Psoas muscle (tissue), 8 donors: ENCODE measurements around the gene CYB561D1. TPM values are rescaled to one million over a fixed set of nuclear protein-coding genes. Genes with fewer than 3 reads are reported as not detected.

Experiments used
- ATAC-seq, 4 donors: fragments of 200-7000 bp; cut with Tn5 transposase; one replicate each; pipeline ENCODE4 v1.9.1; 2020; ENCODE audit warnings: moderate library complexity in 3 of 4, mild to moderate bottlenecking in 2 of 4
- DNase-seq, 2 donors: peaks; one replicate each; pipeline ENCODE4 v3.0.0-alpha.2; 2020
- H3K27ac ChIP-seq: fragments of 200-600 bp; one replicate; pipeline ENCODE4 v1.8.0; 2022
- H3K27me3 ChIP-seq, 3 donors: fragments of 200-600 bp in 1 of 3; one replicate each; pipeline versions ENCODE4 v1.6.1 to v1.8.0; 2013 to 2022; ENCODE audit warnings: low read length in 2 of 3, mild to moderate bottlenecking in 2 of 3, moderate library complexity in 1 of 3; ENCODE audit not compliant: insufficient read depth in 3 of 3
- H3K36me3 ChIP-seq, 2 donors: fragments of 200-600 bp in 1 of 2; one replicate each; pipeline versions ENCODE4 v1.6.1 to v1.8.0; 2013 to 2022; ENCODE audit warnings: low read depth in 1 of 2, mild to moderate bottlenecking in 1 of 2, moderate library complexity in 1 of 2; ENCODE audit not compliant: insufficient read depth in 1 of 2
- H3K4me1 ChIP-seq: fragments of 200-600 bp; one replicate; pipeline ENCODE4 v1.8.0; 2022
- H3K4me3 ChIP-seq: fragments of 200-600 bp; one replicate; pipeline ENCODE4 v1.8.0; 2022; ENCODE audit warnings: mild to moderate bottlenecking
- H3K9me3 ChIP-seq: fragments of 200-600 bp; one replicate; pipeline ENCODE4 v1.8.0; 2022
- WGBS, 3 donors: extraction: QIAGEN DNeasy Blood & Tissue Kit; methylation state at CpG; one replicate each; pipeline versions ENCODE4 v1.1.6 to v1.1.7; 2013; 5-methylcytosine and 5-hydroxymethylcytosine counted together
- intact Hi-C, 2 donors: fragments of 100-400 bp; cut with DNase I; formaldehyde crosslinking; loops; one replicate each; pipeline versions ENCODE4 v1.11.0 to v1.14.2; 2022
- polyA plus RNA-seq, 3 donors: library from polyadenylated mRNA; stranded (reverse); fragments of 200-250 nt; gene quantifications; one replicate each; pipeline ENCODE4 v1.2.3, GENCODE V29; 2013
- total RNA-seq, 4 donors: library from RNA; stranded (reverse); fragmentation: NEBNext Ultra II Directional in 2 of 4; extraction: Animal tissue kit (Norgen Biotek cat#: 25700) in 2 of 4; gene quantifications; one replicate each; pipeline versions ENCODE4 v1.2.1 to v1.2.4, GENCODE V29; 2021 to 2023
- TF ChIP-seq, protein P1 (sequence below): fragments of 200-600 bp; IDR thresholded peaks from one replicate; pipeline ENCODE4 v1.8.0; 2022; ENCODE audit warnings: antibody characterized with exemption
- donor health status: healthy with polysubstance abuse.
- donor health status: DM: no; HTN: no; CAD: no; lungs with moderate emphysema.
- donor health status: Bipolar disorder and iron deficiency.
- donor health status: healthy.
- donor health status: DM: yes; HTN: yes; CAD: no.
- donor health status: DM: no; HTN: no; CAD: no.
- donor health status: DM: no; HTN: no; CAD: no.
- donor health status: DM: yes; HTN: yes; CAD: no.

Gene CYB561D1
- total and polyA plus RNA-seq, 7 donors, result 1.8 to 15.0 (median 3.5) TPM

DNA sequence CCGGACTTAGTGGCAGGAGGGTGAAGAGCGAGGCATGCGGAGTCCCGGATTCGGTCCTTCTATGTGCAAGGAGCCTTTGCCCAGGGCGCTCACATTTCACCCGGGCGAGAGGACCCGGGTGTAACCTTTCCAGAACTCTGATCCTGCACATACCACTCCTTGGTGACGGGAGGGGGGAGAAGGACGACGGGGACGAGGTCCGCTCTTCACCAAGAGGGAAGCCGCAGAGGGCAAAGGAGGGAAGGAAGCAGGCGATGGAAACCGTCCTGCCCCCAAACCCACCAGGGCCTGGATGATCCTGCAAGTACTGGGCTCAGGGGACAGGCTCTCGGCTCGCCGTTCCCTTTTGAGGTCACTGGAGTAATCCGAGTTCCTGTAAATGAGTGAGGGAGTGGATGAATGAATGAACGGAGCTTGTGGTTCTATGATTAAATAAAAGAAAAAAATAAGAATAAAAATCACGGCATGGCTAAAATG is 26.6 kb upstream of the CYB561D1 start:
- H3K4me1 ChIP-seq, result peaks cover 37% of the 10 kb centered on the region
- 3 to 12% (median 5%) methylated on average over 21 to 23 of the region's 23 CpGs for WGBS, 3 donors
- peak overlapping the region; percentile 87 for H3K4me3 ChIP-seq
- H3K27me3 ChIP-seq, result no peaks in the 10 kb centered on the region
- TF ChIP-seq, protein P1, sequence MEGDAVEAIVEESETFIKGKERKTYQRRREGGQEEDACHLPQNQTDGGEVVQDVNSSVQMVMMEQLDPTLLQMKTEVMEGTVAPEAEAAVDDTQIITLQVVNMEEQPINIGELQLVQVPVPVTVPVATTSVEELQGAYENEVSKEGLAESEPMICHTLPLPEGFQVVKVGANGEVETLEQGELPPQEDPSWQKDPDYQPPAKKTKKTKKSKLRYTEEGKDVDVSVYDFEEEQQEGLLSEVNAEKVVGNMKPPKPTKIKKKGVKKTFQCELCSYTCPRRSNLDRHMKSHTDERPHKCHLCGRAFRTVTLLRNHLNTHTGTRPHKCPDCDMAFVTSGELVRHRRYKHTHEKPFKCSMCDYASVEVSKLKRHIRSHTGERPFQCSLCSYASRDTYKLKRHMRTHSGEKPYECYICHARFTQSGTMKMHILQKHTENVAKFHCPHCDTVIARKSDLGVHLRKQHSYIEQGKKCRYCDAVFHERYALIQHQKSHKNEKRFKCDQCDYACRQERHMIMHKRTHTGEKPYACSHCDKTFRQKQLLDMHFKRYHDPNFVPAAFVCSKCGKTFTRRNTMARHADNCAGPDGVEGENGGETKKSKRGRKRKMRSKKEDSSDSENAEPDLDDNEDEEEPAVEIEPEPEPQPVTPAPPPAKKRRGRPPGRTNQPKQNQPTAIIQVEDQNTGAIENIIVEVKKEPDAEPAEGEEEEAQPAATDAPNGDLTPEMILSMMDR, result no peak
- H3K27ac ChIP-seq, result peak overlapping the region; percentile 97
- intact Hi-C loops, result loop anchor here in 1 of 2 donors (5.0 kb wide), 1 partner anchor 40 kb away; the partner anchor contains the start of gene PSMA5
- H3K9me3 ChIP-seq, result no peaks in the 10 kb centered on the region
- ATAC-seq (peak; percentile 81 to 86 (median 82)), DNase-seq (no peak)
- H3K36me3 ChIP-seq, result no peaks in the 10 kb centered on the region

DNA sequence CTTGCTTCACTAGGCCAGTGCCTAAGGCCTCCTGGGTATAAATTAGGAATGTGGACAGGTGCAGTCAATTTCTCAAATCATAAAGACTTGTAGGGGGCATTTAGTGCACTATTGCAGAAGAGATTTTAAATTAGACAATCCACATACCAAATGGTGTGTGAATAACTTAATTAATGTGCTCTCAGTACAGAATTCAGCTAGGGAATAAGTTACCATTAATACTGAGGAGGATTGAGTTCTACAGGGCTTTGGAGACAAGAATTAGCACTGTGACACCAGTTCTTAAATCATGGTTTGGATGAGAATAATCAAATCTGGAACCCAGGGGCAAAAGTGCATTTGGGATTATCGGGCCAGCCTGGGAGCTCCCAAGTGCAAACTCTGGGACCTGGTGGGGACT is 25.8 kb upstream of the CYB561D1 start:
- DNase-seq, result no peak

DNA sequence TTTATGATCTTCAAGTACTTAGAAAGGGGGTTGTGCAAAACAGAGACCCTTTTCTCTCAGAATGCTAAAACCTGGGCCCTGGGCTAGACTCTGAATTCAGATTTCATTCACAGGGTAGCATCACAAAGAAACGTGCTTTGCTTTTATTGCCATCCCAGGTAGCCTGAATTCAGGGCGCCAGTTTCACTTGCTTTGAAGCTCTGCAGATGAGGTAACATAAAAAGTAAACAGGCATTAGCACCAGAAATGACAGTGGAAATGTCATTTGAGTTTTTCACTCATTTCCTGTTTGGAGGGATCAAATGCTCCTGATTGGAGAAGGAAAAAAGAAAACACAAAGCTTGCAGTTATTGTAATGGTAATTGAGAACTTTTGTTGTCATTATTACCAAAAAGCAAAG is 25.0 kb upstream of the CYB561D1 start:
- no peak for ATAC-seq
- Histone ChIP-seq H3K27me3 (no peaks in the 10 kb centered on the region), H3K27ac (peak overlapping the region; percentile 97), H3K4me3 (peak overlapping the region; percentile 87), H3K36me3 (no peaks in the 10 kb centered on the region), H3K9me3 (no peaks in the 10 kb centered on the region), H3K4me1 (peaks cover 53% of the 10 kb centered on the region)
- WGBS, 3 donors, result 17 to 34% (median 25%) methylated on average over 2 of the region's 2 CpGs
- TF ChIP-seq, protein P1, result no peak
- DNase-seq, result no peak
- intact Hi-C loops, result loop anchor here in 1 of 2 donors (5.0 kb wide), 1 partner anchor 42 kb away; the partner anchor contains the start of gene PSMA5

More for the DNA sequence above, 25.8 kb upstream of the CYB561D1 start:
- Histone ChIP-seq H3K4me1 (peaks cover 44% of the 10 kb centered on the region), H3K27ac (peak overlapping the region; percentile 97), H3K4me3 (peak overlapping the region; percentile 87), H3K9me3 (no peaks in the 10 kb centered on the region), H3K36me3 (no peaks in the 10 kb centered on the region), H3K27me3 (no peaks in the 10 kb centered on the region)
- intact Hi-C loops, result loop anchor here in 1 of 2 donors (5.0 kb wide), 1 partner anchor 41 kb away; the partner anchor contains the start of gene PSMA5
- no peak for ATAC-seq
- TF ChIP-seq, protein P1, result no peak
- WGBS, 3 donors, result 48 to 58% (median 57%) methylated on average over 1 of the region's 1 CpG

DNA sequence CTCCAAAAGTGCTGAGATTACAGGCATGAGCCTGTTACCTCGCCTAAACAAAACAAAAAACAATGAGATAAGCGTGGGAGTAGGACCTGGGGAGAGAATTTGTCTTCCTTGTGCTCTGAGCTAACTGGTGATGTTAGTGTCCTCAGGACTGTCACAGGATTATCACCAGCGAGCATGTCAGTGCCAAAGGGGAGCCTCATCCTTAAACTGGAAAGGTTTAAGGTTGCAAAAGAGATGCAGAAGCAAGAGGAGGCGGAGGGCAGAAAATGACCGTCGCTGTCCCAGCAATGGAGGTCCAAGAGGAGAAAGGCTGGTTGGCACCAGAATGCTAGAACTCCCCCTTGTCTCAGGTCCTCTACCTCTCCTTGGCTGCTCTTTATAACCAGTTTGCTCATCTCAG is 23.6 kb upstream of the CYB561D1 start:
- peaks cover 63% of the 10 kb centered on the region for H3K4me1 ChIP-seq
- H3K4me3 ChIP-seq, result peak overlapping the region; percentile 87
- DNase-seq (no peak), ATAC-seq (peak in 2 of 4 donors; percentile 21 to 28)
- peak overlapping the region; percentile 97 for H3K27ac ChIP-seq
- 11 to 36% (median 19%) methylated on average over 5 to 6 of the region's 6 CpGs for WGBS, 3 donors
- no peaks in the 10 kb centered on the region for H3K9me3 ChIP-seq
- TF ChIP-seq, protein P1, result no peak
- intact Hi-C loops, result loop anchor here in 1 of 2 donors (2.0 kb wide), 1 partner anchor 43 kb away; the partner anchor contains the start of gene PSMA5
- H3K27me3 ChIP-seq, result no peaks in the 10 kb centered on the region
- peaks cover 0 to 13% of the 10 kb centered on the region in 2 donors for H3K36me3 ChIP-seq
